Measurements from ENCODE around the gene USP34.
"Not testable (repeated sequence)": the region's sequence is repeated elsewhere in the genome, so short reads cannot be mapped to it uniquely, and the experiment has no call there.

Gene USP34

DNA sequence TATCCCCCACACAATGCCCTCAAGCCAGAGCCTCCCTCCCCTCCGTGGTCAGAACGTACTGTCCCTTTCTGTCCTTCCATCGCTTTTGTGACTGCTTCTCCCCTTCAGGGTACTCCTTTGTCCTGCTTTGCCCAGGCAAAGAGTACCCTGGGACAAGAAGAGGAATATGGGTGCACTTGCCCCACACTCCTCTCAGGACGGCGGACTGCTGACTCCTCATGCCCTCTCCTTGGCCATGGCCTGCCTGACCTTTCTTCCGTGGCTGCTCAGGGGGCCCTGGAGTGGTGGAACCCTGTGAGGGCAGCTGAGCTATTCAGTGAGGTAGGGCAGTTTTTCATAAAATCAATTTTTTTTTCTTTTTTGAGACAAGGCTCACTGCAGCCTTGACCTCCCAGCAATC lies 290.2 kb downstream of the USP34 start:
- no peak for DNase-seq

DNA sequence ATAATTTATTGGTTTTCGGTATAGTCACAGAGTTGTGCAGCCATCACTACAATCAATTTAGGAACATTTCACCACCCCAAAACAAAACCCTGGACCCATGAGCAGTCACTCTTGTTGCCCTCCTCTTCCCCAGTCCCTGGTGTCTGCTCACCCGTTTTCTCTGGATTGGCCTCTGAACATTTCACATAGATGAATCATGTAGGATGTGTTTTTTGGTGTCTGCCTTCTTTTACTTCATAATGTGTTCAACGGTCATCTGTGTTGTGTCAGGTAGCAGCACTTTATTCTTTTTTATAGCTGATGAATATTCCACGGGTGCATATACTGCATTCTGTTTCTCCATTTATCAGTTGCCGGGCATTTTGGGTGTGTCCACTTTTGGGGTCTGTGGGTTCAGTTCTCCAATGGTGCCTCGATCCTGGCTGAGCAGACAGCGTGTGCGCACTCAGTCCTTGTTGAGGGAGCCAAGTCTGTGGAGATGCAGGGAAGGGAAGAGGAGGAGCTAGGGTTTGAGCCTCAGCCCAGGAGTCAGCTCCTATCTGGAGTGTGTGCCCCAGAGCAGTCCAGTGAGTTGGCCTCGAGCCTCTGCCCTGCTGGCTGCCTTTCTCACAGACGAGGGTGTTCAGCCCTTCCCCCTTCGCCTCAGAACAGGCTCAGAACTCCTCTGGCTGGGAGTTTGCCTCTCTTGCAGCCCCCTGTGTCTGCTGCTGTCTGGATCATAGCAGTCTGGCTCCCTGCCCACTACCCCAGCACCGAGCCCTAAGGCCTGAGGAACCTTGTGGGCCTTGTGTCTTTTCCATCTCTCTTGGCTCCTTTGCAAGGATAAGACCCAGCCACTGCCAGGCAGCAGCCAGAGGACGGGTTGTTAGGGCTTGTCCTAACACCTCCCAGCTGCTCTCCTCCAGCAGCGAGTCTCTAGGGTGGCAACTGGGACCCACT lies 290.9 kb downstream of the USP34 start:
- no peak for DNase-seq

GRCh38 chr2:61178603-61179545 lies 292.0 kb downstream of the USP34 start:
- DNase-seq: no peak

- no peak for DNase-seq
Observed at GRCh38 chr2:61177727-61178549, 292.9 kb downstream of the USP34 start.

GRCh38 chr2:61176755-61177726 lies 293.8 kb downstream of the USP34 start:
- peak; percentile 28 for DNase-seq

DNA sequence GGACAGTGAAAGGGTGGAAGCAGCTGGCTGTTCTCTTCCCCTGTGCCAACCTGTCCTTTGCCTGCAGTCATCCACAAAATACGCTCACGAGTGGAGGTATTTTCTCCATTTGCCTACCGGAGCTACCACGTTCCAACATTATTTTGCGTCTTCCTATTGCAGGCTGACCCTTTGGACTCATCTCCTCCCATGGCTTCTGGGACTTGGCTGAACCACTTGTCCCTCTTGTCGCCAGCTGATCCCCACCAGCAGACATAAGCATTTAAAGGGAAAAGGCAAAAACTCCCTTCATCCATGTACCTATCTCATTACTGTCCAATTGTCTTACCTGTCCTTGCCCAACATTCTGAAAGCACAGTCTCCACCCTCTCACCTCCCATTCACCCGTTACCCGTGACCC lies 295.9 kb downstream of the USP34 start:
- DNase-seq: no peak

DNA sequence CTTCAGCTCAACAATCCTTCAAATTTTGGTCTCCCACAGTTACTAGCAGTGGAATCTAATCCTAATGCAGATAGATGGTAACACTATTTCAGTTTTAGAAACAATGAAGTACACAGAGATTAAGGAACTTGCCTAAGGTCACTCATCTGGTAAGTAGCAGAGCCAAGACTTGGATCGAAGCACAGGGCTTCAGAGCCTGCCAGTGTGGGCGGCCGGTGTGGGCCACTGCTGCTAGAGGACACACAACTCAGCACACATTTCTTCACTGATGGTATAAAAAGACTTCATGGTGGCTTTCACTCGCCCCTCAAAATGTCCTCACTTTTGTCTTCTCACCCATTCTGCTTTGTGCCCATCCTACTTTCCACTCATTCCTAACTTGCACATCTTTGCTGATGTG lies 297.8 kb downstream of the USP34 start:
- DNase-seq: no peak

GRCh38 chr2:61172671-61173070 lies 298.2 kb downstream of the USP34 start:
- no peak for DNase-seq

DNA sequence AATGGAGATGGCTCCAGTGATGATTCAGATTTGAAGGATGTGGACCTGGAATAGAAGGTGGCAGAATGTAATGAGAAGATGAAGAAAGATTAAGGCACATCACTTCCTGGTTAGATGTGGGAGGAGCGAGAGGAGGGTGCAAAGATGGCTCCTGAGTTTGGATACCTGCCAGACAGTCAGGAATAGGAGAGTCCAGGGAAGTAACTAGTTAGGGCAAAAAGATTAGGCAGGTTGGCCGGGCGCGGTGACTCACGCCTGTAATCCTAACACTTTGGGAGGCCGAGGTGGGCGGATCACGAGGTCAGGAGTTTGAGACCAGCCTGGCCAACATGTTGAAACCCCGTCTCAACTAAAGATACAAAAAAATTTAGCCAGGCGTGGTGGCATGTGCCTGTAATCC lies 303.3 kb downstream of the USP34 start:
- no peak for DNase-seq

GRCh38 chr2:61165946-61166345 lies 304.9 kb downstream of the USP34 start:
- DNase-seq: no peak

- DNase-seq: not testable (repeated sequence)
Observed at GRCh38 chr2:61165082-61165481, 305.8 kb downstream of the USP34 start.

DNA sequence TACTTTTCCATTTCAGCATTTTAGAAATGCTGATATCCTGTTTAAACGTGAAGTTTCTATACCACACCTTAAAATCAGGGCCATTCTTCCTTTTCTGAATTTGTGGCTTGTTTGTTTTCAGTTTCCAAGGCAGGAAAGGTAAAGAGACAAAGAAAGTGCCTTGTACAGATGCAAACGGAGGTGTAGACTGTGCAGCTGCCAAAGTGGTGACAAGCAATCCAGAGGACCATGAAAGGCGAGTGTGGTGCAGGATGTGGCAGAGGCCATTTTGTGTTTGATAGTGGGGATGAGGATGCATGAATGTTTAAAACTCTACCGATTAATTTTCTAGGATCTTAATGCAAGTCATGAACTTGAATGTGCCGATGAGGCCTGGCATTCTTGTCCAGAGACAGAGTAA lies 308.2 kb downstream of the USP34 start:
- DNase-seq: no peak

DNA sequence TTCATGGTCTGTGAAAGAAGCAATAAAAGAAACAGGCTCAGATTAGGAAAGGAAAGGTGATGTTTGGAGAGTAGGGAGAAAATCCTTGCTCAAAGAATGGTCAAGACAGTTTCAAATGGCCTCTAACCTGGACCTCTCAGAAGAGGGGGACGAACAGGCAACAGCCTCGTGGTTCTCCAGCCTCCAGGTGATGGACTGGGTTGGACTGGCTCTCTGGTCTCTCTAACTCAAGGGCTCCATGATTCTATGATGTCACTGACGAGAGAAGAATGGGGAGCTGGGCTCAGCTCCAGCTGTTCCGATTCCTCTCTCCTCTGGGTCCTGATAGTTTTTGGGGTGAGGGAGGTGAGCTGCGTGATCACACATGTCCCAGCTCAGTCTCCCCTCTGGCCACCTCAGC lies 309.0 kb downstream of the USP34 start, which contains the start of gene C2orf74:
Gene C2orf74 (plus strand): TSS at position 301 of the 400 bp plus-strand sequence. CDS start 327 bp downstream, outside the sequence.
- no peak for DNase-seq

- DNase-seq: no peak
Observed at GRCh38 chr2:61158356-61158955, 312.4 kb downstream of the USP34 start.

DNA sequence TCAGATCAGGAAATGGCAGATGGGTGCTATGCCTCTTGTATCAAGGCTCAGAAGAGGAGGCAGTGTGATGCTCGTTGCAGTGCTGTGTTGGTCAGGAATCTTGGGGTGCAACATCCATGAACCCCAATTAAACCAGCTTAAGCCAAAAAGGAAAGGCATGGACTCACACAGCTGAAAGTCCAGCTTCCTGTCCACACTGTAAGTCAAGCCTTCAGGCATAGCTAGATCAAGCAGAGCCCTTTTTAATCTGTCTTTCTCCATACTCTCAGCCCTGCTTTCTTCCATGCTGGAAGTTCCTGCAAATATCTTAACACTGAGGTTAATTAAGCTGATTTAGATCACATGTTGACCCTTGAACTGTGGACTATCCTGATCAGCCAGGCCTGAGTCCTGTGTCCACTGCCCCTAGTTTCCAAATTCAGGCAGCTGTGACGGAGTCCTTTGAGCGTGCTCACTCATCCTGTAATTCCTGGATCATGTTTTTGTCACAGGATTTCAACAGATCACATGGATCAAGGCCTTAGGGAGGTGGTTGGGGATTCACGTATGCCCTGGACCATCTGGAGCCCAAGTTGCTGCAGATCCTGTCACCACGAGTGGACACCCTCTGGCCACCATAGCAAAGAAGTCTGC lies 313.4 kb downstream of the USP34 start:
- no peak for DNase-seq

- no peak for DNase-seq
Observed at GRCh38 chr2:61151436-61151835, 319.5 kb downstream of the USP34 start.

DNA sequence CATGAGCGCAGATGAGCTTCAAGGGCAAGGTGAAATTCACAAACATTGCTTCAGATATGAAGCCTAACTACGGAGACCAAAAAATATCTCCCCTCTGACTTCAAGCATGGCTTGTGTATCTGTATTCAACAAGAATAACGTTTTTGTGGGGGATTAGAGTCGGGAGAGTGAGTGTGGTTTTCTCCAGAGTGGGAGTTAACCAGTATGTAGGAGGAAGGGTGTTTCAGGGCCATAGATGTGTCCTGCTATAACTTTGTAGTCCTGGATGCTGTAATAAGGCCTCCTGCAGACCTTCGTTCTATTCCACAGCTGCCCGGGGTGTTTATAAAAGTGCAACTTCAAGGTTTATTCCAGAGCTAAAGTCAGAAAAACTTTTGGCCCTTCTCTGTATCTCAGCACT lies 321.8 kb downstream of the USP34 start:
- no peak for DNase-seq

DNA sequence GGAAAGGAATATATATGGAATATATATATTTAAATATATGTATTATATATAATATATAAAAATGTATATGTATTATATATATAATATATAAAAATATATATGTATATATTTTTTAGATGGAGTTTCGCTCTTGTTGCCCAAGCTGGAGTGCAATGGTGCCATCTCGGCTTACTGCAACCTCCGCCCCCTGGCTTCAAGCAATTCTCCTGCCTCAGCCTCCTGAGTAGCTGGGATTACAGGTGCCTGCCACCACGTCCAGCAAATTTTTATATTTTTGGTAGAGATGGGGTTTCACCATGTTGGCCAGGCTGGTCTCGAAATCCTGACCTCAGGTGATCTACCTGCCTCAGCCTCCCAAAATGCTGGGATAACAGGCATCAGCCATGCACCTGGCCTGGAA lies 322.8 kb downstream of the USP34 start:
- not testable (repeated sequence) for DNase-seq

GRCh38 chr2:61145990-61146389 lies 324.9 kb downstream of the USP34 start:
- DNase-seq: no peak

DNA sequence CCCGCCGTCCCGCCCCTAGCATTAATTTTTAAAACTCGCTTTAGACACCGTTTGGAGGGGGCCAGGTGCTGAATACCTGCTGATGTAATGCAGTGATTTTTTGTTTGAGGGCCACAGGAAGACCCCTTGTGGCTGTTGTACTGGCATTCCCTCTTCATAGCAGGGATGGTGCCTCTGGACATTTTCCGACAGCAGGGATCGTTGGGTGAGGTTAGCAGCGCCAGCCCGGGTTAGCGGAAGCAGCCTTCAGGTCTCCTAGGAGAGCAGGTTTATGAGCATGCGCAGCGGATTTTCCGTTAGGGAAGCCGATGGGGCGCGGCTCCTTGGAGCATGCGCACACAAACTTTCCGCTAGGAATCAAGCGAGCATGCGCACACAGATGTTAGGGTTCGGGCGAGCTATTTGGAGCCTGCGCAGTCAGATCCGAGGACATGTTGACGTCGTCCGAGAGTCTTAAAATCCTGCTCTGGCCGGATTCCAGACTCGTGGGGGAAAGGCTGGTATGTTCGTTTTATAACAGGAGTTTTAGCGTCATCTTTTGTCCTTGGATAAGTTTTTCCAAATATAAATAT lies 326.1 kb downstream of the USP34 start:
- no peak for DNase-seq

All from NCI-H187 treated with DMSO at 0.1 percent for 48 hours (cell line).